Osteoblast (primary cell): Measurements from ENCODE around the gene RBBP8NL. TPM values are rescaled to one million over a fixed set of nuclear protein-coding genes. Genes with fewer than 3 reads are reported as not detected.

Experiments used
- DNase-seq: peaks from one replicate; pipeline ENCODE4 v3.0.0; 2011; ENCODE audit warnings: low spot score, mixed read lengths; ENCODE audit not compliant: insufficient read length; ENCODE audit errors: missing footprints
- H2AFZ ChIP-seq: 2 replicates; pipeline ENCODE4 v1.6.0; 2011; ENCODE audit warnings: mild to moderate bottlenecking, low read length
- H3K27ac ChIP-seq: 2 replicates; pipeline ENCODE4 v1.5.1; 2011; ENCODE audit warnings: mild to moderate bottlenecking, low read depth, low read length, moderate library complexity
- H3K27me3 ChIP-seq: 2 replicates; pipeline ENCODE4 v1.6.0; 2012; ENCODE audit warnings: mild to moderate bottlenecking, control low read depth, inconsistent platforms, low read length, moderate library complexity; ENCODE audit not compliant: insufficient read depth
- H3K36me3 ChIP-seq: 2 replicates; pipeline ENCODE4 v1.5.1; 2011; ENCODE audit warnings: mild to moderate bottlenecking, low read length, control low read depth, moderate library complexity; ENCODE audit not compliant: insufficient read depth
- H3K4me1 ChIP-seq: 2 replicates; pipeline ENCODE4 v1.5.1; 2011; ENCODE audit warnings: mild to moderate bottlenecking, low read length, control low read depth, moderate library complexity; ENCODE audit not compliant: insufficient read depth
- H3K4me2 ChIP-seq: 2 replicates; pipeline ENCODE4 v1.6.0; 2011; ENCODE audit warnings: mild to moderate bottlenecking, low read length; ENCODE audit not compliant: insufficient read depth
- H3K4me3 ChIP-seq: fragments of 200-600 bp; sonication (generic); 3 replicates; pipeline ENCODE4 v1.5.1; 2012; ENCODE audit warnings: mild to moderate bottlenecking, low read length, inconsistent platforms; ENCODE audit not compliant: insufficient read depth
- H3K79me2 ChIP-seq: 2 replicates; pipeline ENCODE4 v1.6.0; 2012; ENCODE audit warnings: mild to moderate bottlenecking, low read length, control low read depth, inconsistent platforms; ENCODE audit not compliant: insufficient read depth
- H3K9me3 ChIP-seq: 2 replicates; pipeline ENCODE4 v1.5.1; 2011; ENCODE audit warnings: low read depth, low read length, control low read depth
- H4K20me1 ChIP-seq: 2 replicates; pipeline ENCODE4 v1.6.0; 2012; ENCODE audit warnings: mild to moderate bottlenecking, low read length, control low read depth; ENCODE audit not compliant: insufficient read depth
- CTCF ChIP-seq: IDR thresholded peaks from 2 replicates; pipeline ENCODE4 v1.5.1; 2011; ENCODE audit warnings: mild to moderate bottlenecking, low read depth, low read length, moderate library complexity; ENCODE audit errors: extremely low read depth
- total RNA-seq: library from RNA; depleted of rRNA; stranded (reverse); fragments of >200 nt; gene quantifications from 2 replicates; pipeline ENCODE4 v1.2.3, GENCODE V29; 2012

The RBBP8NL gene
- total RNA-seq: not detected in 2 replicates

DNA sequence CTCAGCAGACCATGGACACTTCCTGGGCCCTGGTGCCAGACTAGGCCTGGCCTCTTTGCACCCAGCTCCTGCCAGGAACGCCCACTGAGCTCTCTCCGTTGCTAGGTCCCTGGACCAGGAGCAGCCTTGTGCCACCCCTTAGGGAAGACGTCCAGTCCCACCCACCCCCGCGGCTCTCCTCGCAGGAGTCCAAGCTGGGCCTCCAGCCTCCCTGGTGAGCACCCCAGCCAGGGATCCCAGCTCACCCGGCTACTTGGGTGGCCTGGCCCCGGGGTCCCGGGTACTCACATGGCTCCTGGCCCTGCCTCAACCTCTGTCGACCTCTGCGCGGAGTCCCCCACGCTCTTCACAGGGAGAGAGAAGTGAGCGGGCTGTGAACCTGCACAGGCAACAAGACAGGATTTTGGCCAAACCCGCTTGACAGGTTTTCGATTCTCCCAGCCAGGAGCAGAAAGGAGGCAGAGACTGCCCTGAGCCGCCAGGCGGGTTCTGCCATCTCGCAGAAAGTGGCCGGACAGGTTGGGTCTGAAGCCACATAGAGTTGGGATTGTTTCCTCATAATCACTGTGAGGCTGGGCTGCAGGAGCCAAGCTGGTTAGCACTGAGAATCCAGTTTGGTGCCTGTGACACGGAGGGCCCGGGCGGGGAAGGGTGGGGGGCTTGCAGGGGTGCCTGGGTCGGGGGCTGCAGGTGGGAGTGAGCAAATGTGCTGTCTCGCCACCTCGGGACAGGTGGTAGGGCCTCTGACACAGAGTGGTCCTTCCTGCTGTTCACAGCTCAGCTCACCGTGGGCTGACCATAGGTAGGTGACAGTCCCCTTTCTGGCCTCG is at the start of gene RBBP8NL:
TSS of gene RBBP8NL (minus strand) at position 368 of the 830 bp plus-strand sequence. CDS start 7,892 bp downstream, outside the sequence.
- no peak within 1 kb of the TSS for H3K4me3 ChIP-seq
- H3K27me3 ChIP-seq: peaks cover 4% of the 10 kb centered on the region
- no peak for TF ChIP-seq CTCF

DNA sequence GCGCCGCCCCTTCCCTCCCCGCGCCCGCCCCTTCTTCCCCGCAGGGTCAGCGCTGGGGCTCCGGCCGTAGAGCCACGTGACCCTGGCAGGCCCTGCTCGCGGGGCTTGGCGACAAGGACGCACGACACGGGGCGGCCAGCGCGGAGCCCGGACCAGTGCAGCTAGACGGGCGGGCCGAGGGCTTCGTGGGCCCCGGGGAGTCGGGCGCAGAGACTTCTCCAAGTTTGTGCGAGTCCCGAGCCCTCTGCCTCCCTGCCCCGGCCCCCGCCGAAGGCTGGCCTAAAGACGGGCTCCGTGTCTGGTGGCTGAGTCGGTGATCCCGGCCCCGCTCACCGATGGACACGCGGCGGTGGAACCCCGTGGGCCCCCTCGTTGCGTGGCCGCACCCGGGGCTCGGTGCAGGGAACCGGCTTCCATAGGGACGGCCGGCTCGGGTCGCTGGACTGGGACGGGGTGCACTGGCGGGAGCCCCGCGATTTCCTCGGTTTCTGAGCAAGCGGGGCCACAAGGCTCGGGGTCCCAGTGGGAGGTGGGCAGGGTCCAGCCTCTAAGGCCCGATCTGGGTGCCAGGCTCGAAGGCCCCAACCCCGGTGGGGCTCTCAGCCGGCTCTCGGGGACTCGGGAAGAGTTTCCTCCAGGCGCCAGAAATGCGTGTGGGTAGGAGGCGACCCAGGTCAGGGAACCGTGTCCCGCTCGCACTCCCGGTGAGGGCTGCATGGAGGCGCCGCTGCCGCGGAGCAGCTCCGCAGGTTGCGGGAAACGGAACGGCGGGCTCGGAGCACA is 48.9 kb upstream of the RBBP8NL start:
- peaks cover 54% of the 10 kb centered on the region for H3K27me3 ChIP-seq
- H2AFZ ChIP-seq: no peak overlapping the region
- H3K36me3 ChIP-seq: no peaks in the 10 kb centered on the region
- no peaks in the 10 kb centered on the region for H3K79me2 ChIP-seq
- TF ChIP-seq CTCF: no peak
- no peaks in the 10 kb centered on the region for H3K9me3 ChIP-seq
- no peaks in the 10 kb centered on the region for H3K4me1 ChIP-seq
- H3K4me2 ChIP-seq: no peak overlapping the region
- no peak overlapping the region for H3K27ac ChIP-seq
- no peak overlapping the region for H3K4me3 ChIP-seq
- H4K20me1 ChIP-seq: no peaks in the 10 kb centered on the region
- DNase-seq: no peak

More for the DNA sequence above, at the start of gene RBBP8NL:
- no peaks in the 10 kb centered on the region for H3K9me3 ChIP-seq
- no peaks in the 10 kb centered on the region for H4K20me1 ChIP-seq
- no peaks in the 10 kb centered on the region for H3K4me1 ChIP-seq
- no peak for DNase-seq
- no peaks in the 10 kb centered on the region for H3K79me2 ChIP-seq
- no peak within 1 kb of the TSS for H3K27ac ChIP-seq
- no peak within 1 kb of the TSS for H2AFZ ChIP-seq
- no peak within 1 kb of the TSS for H3K4me2 ChIP-seq
- H3K36me3 ChIP-seq: no peaks in the 10 kb centered on the region

- peaks cover 58% of the 10 kb centered on the region for H3K27me3 ChIP-seq
- no peaks in the 10 kb centered on the region for H3K79me2 ChIP-seq
- no peak within 1 kb of the TSS for H3K4me2 ChIP-seq
- H3K4me1 ChIP-seq: no peaks in the 10 kb centered on the region
- H4K20me1 ChIP-seq: no peaks in the 10 kb centered on the region
- no peak for TF ChIP-seq CTCF
- H3K27ac ChIP-seq: no peak within 1 kb of the TSS
- no peak within 1 kb of the TSS for H2AFZ ChIP-seq
- no peak for DNase-seq
- no peak within 1 kb of the TSS for H3K4me3 ChIP-seq
- no peaks in the 10 kb centered on the region for H3K9me3 ChIP-seq
- H3K36me3 ChIP-seq: no peaks in the 10 kb centered on the region
These were observed 48.4 kb upstream of the RBBP8NL start, which contains the start of gene GATA5 for GRCh38 chr20:62475772-62476055. Gene GATA5, minus strand, starts transcription at chr20:62475995. Its CDS starts 474 bp downstream, at chr20:62475521.
